H1 (cell line): Measurements from ENCODE around the gene RNF215. TPM values are rescaled to one million over a fixed set of nuclear protein-coding genes. Genes with fewer than 3 reads are reported as not detected.

Experiments
- CTCF ChIA-PET: fragments of 300-600 bp; sonication (Branson Sonifier 250); formaldehyde crosslinking; loops from one replicate; lab custom pipeline; 2021; ENCODE audit not compliant: partially characterized antibody; lab: Charles Lee
- POLR2A ChIA-PET: fragments of 300-600 bp; sonication (Branson Sonifier 250); formaldehyde crosslinking; loops from one replicate; lab custom pipeline; 2021; ENCODE audit warnings: inconsistent platforms; ENCODE audit not compliant: partially characterized antibody; lab: Charles Lee
- DNase-seq, 2 experiments: peaks; one replicate each; pipeline versions ENCODE4 v3.0.0 to v3.0.0-alpha.2; 2010 to 2022; ENCODE audit warnings: low spot score in 2 of 2, low read depth in 1 of 2, mixed read lengths in 1 of 2
- FAIRE-seq: peaks from 2 replicates; lab custom pipeline; 2011; peaks lifted over from hg19 to GRCh38; lab: Jason Lieb, UNC
- H2AFZ ChIP-seq: 2 replicates; pipeline ENCODE4 v1.8.1; 2012; ENCODE audit warnings: low read length, inconsistent platforms
- H2AK5ac ChIP-seq: 2 replicates; pipeline ENCODE4 v1.6.1; 2013; ENCODE audit warnings: low read depth, low read length
- H2BK120ac ChIP-seq: replicated peaks from 2 replicates; pipeline ENCODE3; 2013; ENCODE audit warnings: low read depth, low read length, inconsistent platforms
- H2BK12ac ChIP-seq: 2 replicates; pipeline ENCODE4 v1.6.1; 2013; ENCODE audit warnings: low read depth, low read length
- H2BK15ac ChIP-seq: 2 replicates; pipeline ENCODE4 v1.6.1; 2013; ENCODE audit warnings: low read length
- H2BK20ac ChIP-seq: 2 replicates; pipeline ENCODE4 v1.6.1; 2013; ENCODE audit warnings: low read length
- H2BK5ac ChIP-seq: 2 replicates; pipeline ENCODE4 v1.6.1; 2013; ENCODE audit warnings: low read depth, low read length
- H3K14ac ChIP-seq: 2 replicates; pipeline ENCODE4 v1.6.1; 2013; ENCODE audit warnings: inconsistent platforms; ENCODE audit not compliant: insufficient read length
- H3K18ac ChIP-seq: 2 replicates; pipeline ENCODE4 v1.6.1; 2013; ENCODE audit warnings: low read length; ENCODE audit errors: extremely low read depth
- H3K23ac ChIP-seq: 2 replicates; pipeline ENCODE4 v1.6.1; 2013; ENCODE audit warnings: inconsistent platforms; ENCODE audit not compliant: insufficient read length
- H3K23me2 ChIP-seq: 2 replicates; pipeline ENCODE4 v1.6.1; 2013; ENCODE audit warnings: low read depth, low read length
- H3K27ac ChIP-seq: 2 replicates; pipeline ENCODE4 v1.6.1; 2011; ENCODE audit warnings: low read depth, low read length, inconsistent platforms
- H3K27me3 ChIP-seq, 4 experiments: replicated peaks in 1 of 4; 1 replicate in 1 of 4; 2 replicates in 3 of 4; pipeline versions ENCODE4 v1.6.1 to v1.8.1; 2011 to 2013; ENCODE audit warnings: low read length in 3 of 4, mild to moderate bottlenecking in 3 of 4, inconsistent platforms in 2 of 4, mixed read lengths in 2 of 4, moderate library complexity in 1 of 4; ENCODE audit not compliant: control insufficient read depth in 3 of 4, insufficient read depth in 3 of 4; ENCODE audit errors: extremely low read depth in 1 of 4
- H3K36me3 ChIP-seq, 4 experiments: 2 replicates each; pipeline versions ENCODE4 v1.6.1 to v1.8.1; 2011 to 2013; ENCODE audit warnings: mild to moderate bottlenecking in 4 of 4, low read length in 3 of 4, moderate library complexity in 2 of 4, control low read depth in 1 of 4, inconsistent platforms in 1 of 4; ENCODE audit not compliant: insufficient read depth in 4 of 4, control insufficient read depth in 2 of 4
- H3K4ac ChIP-seq: replicated peaks from 2 replicates; pipeline ENCODE3; 2013; ENCODE audit warnings: low read length, low read depth, mixed read lengths, inconsistent platforms; ENCODE audit not compliant: insufficient read length
- H3K4me1 ChIP-seq, 4 experiments: replicated peaks in 1 of 4; 1 replicate in 1 of 4; 2 replicates in 3 of 4; pipeline versions ENCODE4 v1.6.1 to v1.8.1; 2011 to 2013; ENCODE audit warnings: low read length in 3 of 4, inconsistent platforms in 2 of 4, mixed read lengths in 1 of 4; ENCODE audit not compliant: insufficient read depth in 4 of 4, control insufficient read depth in 3 of 4
- H3K4me2 ChIP-seq, 2 experiments: 2 replicates each; pipeline versions ENCODE4 v1.6.1 to v1.8.1; 2011 to 2013; ENCODE audit warnings: low read depth in 2 of 2, low read length in 2 of 2, control low read depth in 1 of 2, inconsistent platforms in 1 of 2, mild to moderate bottlenecking in 1 of 2; ENCODE audit not compliant: insufficient read depth in 1 of 2
- H3K4me3 ChIP-seq, 4 experiments: fragments of 200-600, 300-600 bp in 1 of 4; sonication (generic), shearing (Covaris generic), sonication (Bioruptor Twin) in 1 of 4; 2 replicates each; pipeline versions ENCODE4 v1.5.1 to v1.8.1; 2011 to 2016; ENCODE audit warnings: low read length in 4 of 4, low read depth in 3 of 4, control low read depth in 2 of 4, inconsistent platforms in 2 of 4, mild to moderate bottlenecking in 2 of 4, mixed read lengths in 1 of 4, moderate library complexity in 1 of 4; ENCODE audit not compliant: insufficient read depth in 2 of 4; ENCODE audit errors: extremely low read depth in 1 of 4
- H3K56ac ChIP-seq: replicated peaks from 2 replicates; pipeline ENCODE3; 2013; ENCODE audit warnings: low read depth, mild to moderate bottlenecking, mixed read lengths, low read length, inconsistent platforms; ENCODE audit not compliant: insufficient read length
- H3K79me1 ChIP-seq: 2 replicates; pipeline ENCODE4 v1.6.1; 2013; ENCODE audit warnings: low read depth, low read length, control low read depth
- H3K79me2 ChIP-seq, 2 experiments: 2 replicates each; pipeline versions ENCODE4 v1.6.1 to v1.8.1; 2012 to 2013; ENCODE audit warnings: low read length in 2 of 2, mild to moderate bottlenecking in 2 of 2, inconsistent platforms in 1 of 2; ENCODE audit not compliant: insufficient read depth in 2 of 2, control insufficient read depth in 1 of 2
- H3K9ac ChIP-seq, 4 experiments: replicated peaks in 1 of 4; 1 replicate in 1 of 4; 2 replicates in 3 of 4; pipeline versions ENCODE4 v1.6.1 to v1.8.1; 2011 to 2013; ENCODE audit warnings: low read depth in 3 of 4, low read length in 3 of 4, control low read depth in 2 of 4, mild to moderate bottlenecking in 2 of 4, moderate library complexity in 2 of 4, inconsistent platforms in 1 of 4; ENCODE audit errors: extremely low read depth in 1 of 4
- H3K9me3 ChIP-seq, 2 experiments: 2 replicates each; pipeline versions ENCODE4 v1.6.1 to v1.8.1; 2012 to 2013; ENCODE audit warnings: mild to moderate bottlenecking in 2 of 2, moderate library complexity in 2 of 2, control low read depth in 1 of 2, inconsistent platforms in 1 of 2, low read depth in 1 of 2, low read length in 1 of 2, mixed read lengths in 1 of 2; ENCODE audit not compliant: insufficient read depth in 2 of 2
- H4K20me1 ChIP-seq, 2 experiments: replicated peaks in 1 of 2; 2 replicates each; pipeline versions ENCODE3 to v1.8.1; 2011 to 2013; ENCODE audit warnings: inconsistent platforms in 2 of 2, low read length in 2 of 2, mild to moderate bottlenecking in 1 of 2; ENCODE audit not compliant: insufficient read depth in 2 of 2, control insufficient read depth in 1 of 2
- H4K5ac ChIP-seq: 2 replicates; pipeline ENCODE4 v1.6.1; 2013; ENCODE audit warnings: low read length, low read depth, mixed read lengths, inconsistent platforms; ENCODE audit not compliant: insufficient read length
- H4K8ac ChIP-seq: 2 replicates; pipeline ENCODE4 v1.8.0; 2013; ENCODE audit warnings: mild to moderate bottlenecking, moderate library complexity, low read length, inconsistent platforms; ENCODE audit not compliant: insufficient read depth; ENCODE audit errors: extremely low read depth
- H4K91ac ChIP-seq: replicated peaks from 2 replicates; pipeline ENCODE3; 2013; ENCODE audit warnings: low read length, mixed read lengths, inconsistent platforms; ENCODE audit not compliant: insufficient read length
- ASH2L ChIP-seq: fragments of 200-600, 300-600 bp; sonication (generic); IDR thresholded peaks from one replicate; pipeline ENCODE4 v1.7.1; 2017; ENCODE audit warnings: low read length
- BACH1 ChIP-seq: IDR thresholded peaks from 2 replicates; pipeline ENCODE4 v1.6.1; 2012; ENCODE audit warnings: low read length, improper control_type of control experiment
- CTCF ChIP-seq, 3 experiments: IDR thresholded peaks; 1 replicate in 2 of 3; 2 replicates in 1 of 3; pipeline versions ENCODE4 v1.5.1 to v1.6.1; 2011; ENCODE audit warnings: low read length in 3 of 3, mild to moderate bottlenecking in 3 of 3, inconsistent platforms in 2 of 3, low read depth in 1 of 3, moderate library complexity in 1 of 3; ENCODE audit not compliant: insufficient read depth in 1 of 3; ENCODE audit errors: control extremely low read depth in 1 of 3
- EP300 ChIP-seq, 2 experiments: IDR thresholded peaks; 1 replicate in 1 of 2; 2 replicates in 1 of 2; pipeline ENCODE4 v1.6.1; 2011 to 2012; ENCODE audit warnings: low read depth in 2 of 2, low read length in 2 of 2, mild to moderate bottlenecking in 2 of 2, borderline replicate concordance in 1 of 2, inconsistent platforms in 1 of 2, moderate library complexity in 1 of 2
- FOSL1 ChIP-seq: IDR thresholded peaks from 2 replicates; pipeline ENCODE4 v1.6.1; 2011; ENCODE audit warnings: mild to moderate bottlenecking, low read depth, low read length, moderate library complexity; ENCODE audit not compliant: insufficient read depth
- POU5F1 ChIP-seq: IDR thresholded peaks from 2 replicates; pipeline ENCODE4 v1.6.1; 2011; ENCODE audit warnings: low read depth, mild to moderate bottlenecking, low read length, moderate library complexity
- RFX5 ChIP-seq: IDR thresholded peaks from 2 replicates; pipeline ENCODE4 v1.6.1; 2011; ENCODE audit warnings: low read depth, low read length, improper control_type of control experiment, borderline replicate concordance
- SIN3A ChIP-seq, 2 experiments: IDR thresholded peaks in 1 of 2; conservative IDR thresholded peaks in 1 of 2; 2 replicates each; pipeline ENCODE4 v1.6.1; 2011 to 2012; ENCODE audit warnings: low read length in 2 of 2, improper control_type of control experiment in 1 of 2, low read depth in 1 of 2, mild to moderate bottlenecking in 1 of 2
- SRF ChIP-seq: IDR thresholded peaks from 2 replicates; pipeline ENCODE4 v1.6.1; 2011; ENCODE audit warnings: mild to moderate bottlenecking, low read depth, low read length, moderate library complexity
- TAF7 ChIP-seq: optimal IDR thresholded peaks from 2 replicates; pipeline ENCODE3; 2011; ENCODE audit warnings: low read depth, mild to moderate bottlenecking, inconsistent platforms, low read length, moderate library complexity, borderline replicate concordance
- TCF12 ChIP-seq: IDR thresholded peaks from 2 replicates; pipeline ENCODE4 v1.6.1; 2011; ENCODE audit warnings: low read depth, mild to moderate bottlenecking, low read length
- WGBS, 2 experiments: shearing (Covaris generic) in 1 of 2; methylation state at CpG; one replicate each; pipeline versions ENCODE4 v1.1.6 to v1.1.7; 2013 to 2015; ENCODE audit warnings: low lambda C conversion rate in 2 of 2, mixed read lengths in 2 of 2, inconsistent platforms in 1 of 2, low coverage in 1 of 2, missing lambda C conversion rate in 1 of 2; ENCODE audit not compliant: insufficient replicate concordance in 2 of 2, insufficient coverage in 1 of 2, insufficient read length in 1 of 2; ENCODE audit errors: extremely low coverage in 1 of 2, missing lambda C conversion rate in 1 of 2; 5-methylcytosine and 5-hydroxymethylcytosine counted together
- polyA plus RNA-seq, 7 experiments: library from polyadenylated mRNA; depleted of rRNA in 3 of 7; stranded (reverse) in 5 of 7; unstranded in 2 of 7; fragments of >200 nt in 5 of 7; fragments of 200-250 nt in 2 of 7; gene quantifications; 1 replicate in 5 of 7; 2 replicates in 1 of 7; 4 replicates in 1 of 7; pipeline versions ENCODE4 v1.2.1 to v1.2.3, GENCODE V29; 2011 to 2013; ENCODE audit warnings: missing spikeins in 2 of 7, mixed read lengths in 2 of 7
- total RNA-seq: library from RNA; stranded (reverse); fragmentation: NEBNext Ultra II Directional; extraction: Animal tissue kit (Norgen Biotek cat#: 25700); gene quantifications from 2 replicates; pipeline ENCODE4 v1.2.1, GENCODE V29; 2021

The RNF215 gene
- total and polyA plus RNA-seq, 2 of the 8 experiments (the other 6 are each of a cell fraction or from before 2014, with no cell fraction given), result 13.1 to 19.0 TPM

- Histone ChIP-seq H4K8ac (no peak overlapping the region), H3K27ac (no peak overlapping the region), H2BK12ac (no peak overlapping the region), H2AFZ (0 out of 2 replicates have a peak overlapping the region, but pooled peaks have one; percentile 6), H3K36me3 (peaks cover 2 to 13% (median 7%) of the 10 kb centered on the region in 4 experiments; a peak in 6 of 8 replicates), H3K56ac (no peak overlapping the region), H3K14ac (no peak overlapping the region), H3K79me2 (peaks cover 0 to 7% of the 10 kb centered on the region in 2 experiments; a peak in 1 of 4 replicates), H3K27me3 (no peaks in the 10 kb centered on the region), H3K4me1 (peaks cover 6 to 28% (median 15%) of the 10 kb centered on the region in 4 experiments), H3K9me3 (no peaks in the 10 kb centered on the region), H2BK15ac (no peak overlapping the region), H2BK20ac (no peak overlapping the region), H3K23me2 (peaks cover 22% of the 10 kb centered on the region), H3K79me1 (no peaks in the 10 kb centered on the region; the same call in 1 of the 2 replicates), H3K23ac (no peak overlapping the region), H3K18ac (peak overlapping the region; percentile 36; the same call in 1 of the 2 replicates), H3K4me3 (peak overlapping the region; percentile 66 to 88 (median 80)), H4K91ac (no peak overlapping the region), H4K5ac (no peak overlapping the region), H4K20me1 (peaks cover 0 to 22% of the 10 kb centered on the region in 2 experiments), H2BK5ac (no peak overlapping the region), H2BK120ac (no peak overlapping the region), H2AK5ac (no peak overlapping the region), H3K4me2 (peak overlapping the region; percentile 70 to 71), H3K9ac (no peak overlapping the region), H3K4ac (no peak overlapping the region)
- ChIA-PET CTCF (interaction anchor here (0.6 to 12.0 kb wide), 9 partner anchors 8 to 654 kb away, joined by 3 to 164 read pairs (median 6); partner anchors contain the start of gene SEC14L2), POLR2A (interaction anchor here (0.7 to 5.2 kb wide), 16 partner anchors 11 to 322 kb away, joined by 3 to 39 read pairs (median 6); partner anchors contain the start of genes CASTOR1, CCDC157, SEC14L2 and SF3A1)
- 18% methylated on average over 7 of the region's 9 CpGs; no CpG with 5 or more reads in 1 of the 2 experiments for WGBS, 2 experiments
- DNase-seq (no peak), FAIRE-seq (no peak)
- no peak for TF ChIP-seq EP300 (IDR thresholded peaks at IDR 0.05; ENCODE audit: borderline replicate concordance in 1 of 2, low read depth in 2 of 2, low read length in 2 of 2)
- no peak for TF ChIP-seq TCF12
- TF ChIP-seq RFX5, result no peak
- TF ChIP-seq TAF7, result no peak
- TF ChIP-seq CTCF (IDR thresholded peaks at IDR 0.05; ENCODE audit: control extremely low read depth in 1 of 3, insufficient read depth in 1 of 3, low read depth in 1 of 3, low read length in 3 of 3), result no peak
- TF ChIP-seq BACH1, result no peak
- no peak for TF ChIP-seq SRF
- TF ChIP-seq ASH2L, result no peak
- TF ChIP-seq FOSL1, result no peak
- TF ChIP-seq SIN3A (conservative IDR thresholded peaks at IDR 0.05 in 1 of 2, IDR thresholded peaks at IDR 0.05 in 1 of 2; ENCODE audit: low read depth in 1 of 2, low read length in 2 of 2), result no peak
- TF ChIP-seq POU5F1, result no peak
Observed at GRCh38 chr22:30425327-30425615, 38.1 kb upstream of the RNF215 start.
